ENCODE results near the gene IFT57. TPM values are rescaled to one million over a fixed set of nuclear protein-coding genes. Genes with fewer than 3 reads are reported as not detected.
"Not testable (repeated sequence)": the region's sequence is repeated elsewhere in the genome, so short reads cannot be mapped to it uniquely, and the experiment has no call there.

The IFT57 gene, protein sequence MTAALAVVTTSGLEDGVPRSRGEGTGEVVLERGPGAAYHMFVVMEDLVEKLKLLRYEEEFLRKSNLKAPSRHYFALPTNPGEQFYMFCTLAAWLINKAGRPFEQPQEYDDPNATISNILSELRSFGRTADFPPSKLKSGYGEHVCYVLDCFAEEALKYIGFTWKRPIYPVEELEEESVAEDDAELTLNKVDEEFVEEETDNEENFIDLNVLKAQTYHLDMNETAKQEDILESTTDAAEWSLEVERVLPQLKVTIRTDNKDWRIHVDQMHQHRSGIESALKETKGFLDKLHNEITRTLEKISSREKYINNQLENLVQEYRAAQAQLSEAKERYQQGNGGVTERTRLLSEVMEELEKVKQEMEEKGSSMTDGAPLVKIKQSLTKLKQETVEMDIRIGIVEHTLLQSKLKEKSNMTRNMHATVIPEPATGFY
- total RNA-seq (10 to 100 TPM; 43.0 to 45.9 TPM), polyA plus RNA-seq (33.2 TPM)

GRCh38 chr3:108221911-108222852 lies at the start of gene IFT57:
TSS of gene IFT57 (minus strand) at chr3:108222424. CDS start at chr3:108222322, 102 bp downstream.
- Histone ChIP-seq H3K4me1 (ENCODE audit: insufficient read depth, low read length) (peaks cover 46% of the 10 kb centered on the region), H3K27ac (ENCODE audit: low read depth, low read length) (peak within 1 kb of the TSS; percentile 96), H3K4me3 (ENCODE audit: low read length) (peak within 1 kb of the TSS; percentile 85), H3K9me3 (ENCODE audit: low read length) (no peaks in the 10 kb centered on the region), H3K36me3 (ENCODE audit: insufficient read depth, low read length) (no peaks in the 10 kb centered on the region), H3K27me3 (ENCODE audit: insufficient read depth, low read length, poor library complexity, severe bottlenecking) (no peaks in the 10 kb centered on the region)
- peak within 1 kb of the TSS; percentile 98 to 100 (median 100) for H3K27ac Mint-ChIP-seq
- peaks cover 0 to 19% (median 0%) of the 10 kb centered on the region in 3 donors for H3K36me3 Mint-ChIP-seq
- H3K4me3 Mint-ChIP-seq, result peak within 1 kb of the TSS; percentile 96 to 100 (median 99)
- peaks cover 53 to 60% (median 58%) of the 10 kb centered on the region in 3 donors for H3K4me1 Mint-ChIP-seq
- ChIA-PET CTCF (interaction anchor here (1.4 to 4.2 kb wide), 4 partner anchors 10 to 295 kb away, joined by 3 to 21 read pairs (median 4); no protein-coding TSS in a partner anchor), POLR2A (interaction anchor here (1.0 to 2.1 kb wide), 4 partner anchors 93 to 132 kb away, joined by 4 to 10 read pairs (median 7); no protein-coding TSS in a partner anchor)
- peaks cover 0 to 4% of the 10 kb centered on the region in 2 donors for H3K27me3 Mint-ChIP-seq
- DNase-seq, result peak; percentile 93 to 98 (median 97)
- no peaks in the 10 kb centered on the region for H3K9me3 Mint-ChIP-seq

- no peak for DNase-seq
- Histone ChIP-seq H3K27me3 (ENCODE audit: insufficient read depth, low read length, poor library complexity, severe bottlenecking) (no peaks in the 10 kb centered on the region), H3K27ac (ENCODE audit: low read depth, low read length) (no peak overlapping the region), H3K4me1 (ENCODE audit: insufficient read depth, low read length) (no peaks in the 10 kb centered on the region), H3K36me3 (ENCODE audit: insufficient read depth, low read length) (no peaks in the 10 kb centered on the region), H3K4me3 (ENCODE audit: low read length) (no peak overlapping the region), H3K9me3 (ENCODE audit: low read length) (no peaks in the 10 kb centered on the region)
- H3K9me3 Mint-ChIP-seq, result peaks cover 0 to 6% (median 0%) of the 10 kb centered on the region in 5 donors
- H3K27ac Mint-ChIP-seq, result no peak overlapping the region
- H3K27me3 Mint-ChIP-seq, result no peaks in the 10 kb centered on the region
- peaks cover 0 to 4% (median 2%) of the 10 kb centered on the region in 3 donors for H3K36me3 Mint-ChIP-seq
- CTCF ChIA-PET, result no interaction called here
- POLR2A ChIA-PET, result no interaction called here
- H3K4me1 Mint-ChIP-seq, result no peaks in the 10 kb centered on the region
- H3K4me3 Mint-ChIP-seq, result no peak overlapping the region
These were observed 49.4 kb upstream of the IFT57 start for GRCh38 chr3:108271626-108272025.

GRCh38 chr3:108268235-108268634 lies 46.0 kb upstream of the IFT57 start:
- not testable (repeated sequence) for H3K4me1 ChIP-seq (ENCODE audit: insufficient read depth, low read length)

DNA sequence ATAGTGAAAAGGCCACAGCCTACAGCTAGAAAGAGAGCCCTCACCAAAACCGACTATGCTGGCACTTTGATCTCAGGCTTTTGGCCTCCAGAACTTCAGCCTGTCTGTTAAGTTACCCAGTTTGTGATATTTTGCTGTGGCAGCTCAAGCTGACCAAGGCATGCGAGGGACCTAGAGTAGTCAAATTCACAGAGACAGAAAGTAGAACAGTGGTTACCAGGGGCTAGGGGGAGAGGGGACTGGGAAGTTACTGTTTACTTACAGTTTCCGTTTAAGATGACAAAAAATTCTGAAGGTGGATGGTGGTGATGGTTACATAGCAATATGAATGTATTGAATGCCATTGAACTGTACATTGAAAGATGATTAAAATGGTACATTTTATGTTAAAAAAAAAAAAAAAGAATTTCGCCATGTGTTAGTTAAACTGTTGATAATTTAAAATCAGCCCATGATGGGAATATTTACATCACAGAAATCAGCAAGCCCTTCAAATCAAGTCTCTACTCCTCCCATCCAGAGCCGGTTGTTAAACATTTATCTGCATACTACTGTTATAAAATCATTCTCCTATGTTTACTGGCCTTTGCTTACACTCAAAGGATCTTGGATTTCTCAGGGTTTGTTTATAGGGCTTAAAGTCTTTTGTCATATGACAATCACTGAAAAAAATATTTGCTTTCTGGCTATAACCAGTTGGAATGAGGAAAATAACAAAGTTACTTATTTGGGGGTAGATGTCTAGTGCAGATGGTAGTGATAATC lies 42.5 kb upstream of the IFT57 start:
- H3K4me1 ChIP-seq (ENCODE audit: insufficient read depth, low read length); H3K27ac ChIP-seq (ENCODE audit: low read depth, low read length); H3K27me3 Mint-ChIP-seq; H3K4me3 Mint-ChIP-seq; H3K9me3 Mint-ChIP-seq; H3K36me3 ChIP-seq (ENCODE audit: insufficient read depth, low read length); CTCF ChIA-PET; POLR2A ChIA-PET; DNase-seq; H3K4me3 ChIP-seq (ENCODE audit: low read length); H3K4me1 Mint-ChIP-seq; H3K36me3 Mint-ChIP-seq; H3K9me3 ChIP-seq (ENCODE audit: low read length); H3K27me3 ChIP-seq (ENCODE audit: insufficient read depth, low read length, poor library complexity, severe bottlenecking): not testable (repeated sequence)
- peak overlapping the region in 1 of 8 donors; percentile 93 for H3K27ac Mint-ChIP-seq

More at GRCh38 chr3:108268235-108268634, 46.0 kb upstream of the IFT57 start:
- CTCF ChIA-PET; POLR2A ChIA-PET; H3K9me3 Mint-ChIP-seq; H3K27ac ChIP-seq (ENCODE audit: low read depth, low read length); DNase-seq; H3K36me3 Mint-ChIP-seq; H3K27me3 ChIP-seq (ENCODE audit: insufficient read depth, low read length, poor library complexity, severe bottlenecking); H3K9me3 ChIP-seq (ENCODE audit: low read length); H3K4me3 ChIP-seq (ENCODE audit: low read length); H3K27me3 Mint-ChIP-seq; H3K27ac Mint-ChIP-seq; H3K36me3 ChIP-seq (ENCODE audit: insufficient read depth, low read length); H3K4me1 Mint-ChIP-seq; H3K4me3 Mint-ChIP-seq: not testable (repeated sequence)

DNA sequence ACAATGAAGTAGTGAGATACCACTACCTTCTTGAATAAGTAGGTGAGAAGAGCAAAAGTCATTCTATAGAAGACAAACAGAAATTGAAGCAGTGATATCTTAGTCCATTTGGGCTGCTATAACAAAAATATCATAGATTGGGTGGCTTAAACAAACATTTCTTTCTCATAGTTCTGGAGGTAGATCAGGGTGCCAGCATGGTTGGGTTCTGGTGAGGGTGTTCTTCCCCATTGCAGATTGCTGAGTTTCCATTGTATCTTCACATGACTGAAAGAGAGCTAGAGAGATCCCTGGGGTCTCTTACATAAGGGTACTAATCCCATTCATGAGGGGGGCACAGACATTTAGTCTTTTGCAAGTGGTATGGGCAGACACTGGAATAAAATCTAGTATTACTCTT lies 32.9 kb upstream of the IFT57 start:
- Histone ChIP-seq H3K4me1 (ENCODE audit: insufficient read depth, low read length) (no peaks in the 10 kb centered on the region), H3K4me3 (ENCODE audit: low read length) (no peak overlapping the region), H3K36me3 (ENCODE audit: insufficient read depth, low read length) (no peaks in the 10 kb centered on the region), H3K27me3 (ENCODE audit: insufficient read depth, low read length, poor library complexity, severe bottlenecking) (no peaks in the 10 kb centered on the region), H3K27ac (ENCODE audit: low read depth, low read length) (no peak overlapping the region), H3K9me3 (ENCODE audit: low read length) (no peaks in the 10 kb centered on the region)
- H3K4me1 Mint-ChIP-seq, result no peaks in the 10 kb centered on the region
- CTCF ChIA-PET, result no interaction called here
- H3K27ac Mint-ChIP-seq, result no peak overlapping the region
- POLR2A ChIA-PET, result no interaction called here
- H3K4me3 Mint-ChIP-seq, result no peak overlapping the region
- H3K27me3 Mint-ChIP-seq, result peaks cover 3 to 6% of the 10 kb centered on the region in 2 donors
- peaks cover 0 to 3% (median 0%) of the 10 kb centered on the region in 5 donors for H3K9me3 Mint-ChIP-seq
- DNase-seq, result no peak
- peaks cover 0 to 16% (median 0%) of the 10 kb centered on the region in 3 donors for H3K36me3 Mint-ChIP-seq

DNA sequence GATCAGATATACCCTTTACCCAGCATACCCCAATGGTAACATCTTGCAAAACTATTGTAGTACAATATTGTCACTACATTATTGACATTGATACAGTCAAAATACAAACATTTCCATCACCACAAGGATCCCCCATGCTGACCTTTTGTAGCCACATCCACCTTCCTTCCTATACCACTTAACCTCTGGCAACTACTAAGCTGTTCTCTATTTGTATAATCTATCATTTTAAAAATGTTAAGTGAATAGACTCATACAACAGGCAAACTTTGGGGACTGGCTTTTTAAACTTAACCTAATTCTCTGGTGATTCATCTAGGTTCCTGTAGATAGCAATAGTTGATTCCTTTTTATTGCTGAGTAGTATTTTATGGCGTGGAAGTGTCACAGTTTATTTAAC lies 29.6 kb upstream of the IFT57 start:
- Mint-ChIP-seq H3K4me3 (no peak overlapping the region), H3K27ac (no peak overlapping the region), H3K27me3 (peaks cover under 1 to 6% of the 10 kb centered on the region in 2 donors), H3K4me1 (no peaks in the 10 kb centered on the region), H3K9me3 (no peaks in the 10 kb centered on the region), H3K36me3 (peaks cover 0 to 11% (median 0%) of the 10 kb centered on the region in 3 donors)
- CTCF ChIA-PET, result interaction anchor here (1.0 kb wide), 1 partner anchor 27 kb away, joined by 3 read pairs; no protein-coding TSS in a partner anchor
- Histone ChIP-seq H3K9me3 (ENCODE audit: low read length) (no peaks in the 10 kb centered on the region), H3K36me3 (ENCODE audit: insufficient read depth, low read length) (no peaks in the 10 kb centered on the region), H3K27ac (ENCODE audit: low read depth, low read length) (no peak overlapping the region), H3K4me3 (ENCODE audit: low read length) (no peak overlapping the region), H3K27me3 (ENCODE audit: insufficient read depth, low read length, poor library complexity, severe bottlenecking) (no peaks in the 10 kb centered on the region), H3K4me1 (ENCODE audit: insufficient read depth, low read length) (no peaks in the 10 kb centered on the region)
- POLR2A ChIA-PET, result no interaction called here
- DNase-seq, result no peak

DNA sequence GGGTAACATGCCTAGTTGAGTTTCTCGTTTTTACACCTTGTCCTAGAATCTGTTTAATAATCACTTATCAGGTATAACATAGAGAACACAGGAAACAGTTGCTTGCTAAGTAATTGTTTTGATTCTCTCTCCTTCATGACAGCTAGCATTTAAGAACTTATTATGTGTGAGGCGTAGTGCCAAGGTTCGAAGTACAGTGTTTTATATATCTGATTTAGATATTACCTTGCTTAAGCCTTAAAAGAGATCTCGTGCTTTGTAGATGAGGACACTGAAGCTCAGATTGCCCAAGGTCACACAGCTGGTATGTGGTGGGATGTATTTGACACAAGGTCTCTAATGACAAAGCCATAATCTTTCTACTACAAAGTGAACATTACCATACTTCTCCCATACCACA lies 29.0 kb upstream of the IFT57 start:
- no peak overlapping the region for H3K27ac ChIP-seq (ENCODE audit: low read depth, low read length)
- ChIA-PET CTCF (interaction anchor here (1.0 kb wide), 1 partner anchor 26 kb away, joined by 3 read pairs; no protein-coding TSS in a partner anchor), POLR2A (no interaction called here)
- peaks cover 0 to 8% (median 0%) of the 10 kb centered on the region in 3 donors for H3K36me3 Mint-ChIP-seq
- no peak overlapping the region for H3K27ac Mint-ChIP-seq
- H3K4me3 Mint-ChIP-seq, result no peak overlapping the region
- H3K4me3 ChIP-seq (ENCODE audit: low read length), result no peak overlapping the region
- H3K36me3 ChIP-seq (ENCODE audit: insufficient read depth, low read length), result no peaks in the 10 kb centered on the region
- H3K4me1 ChIP-seq (ENCODE audit: insufficient read depth, low read length), result no peaks in the 10 kb centered on the region
- H3K9me3 ChIP-seq (ENCODE audit: low read length), result no peaks in the 10 kb centered on the region
- no peaks in the 10 kb centered on the region for H3K27me3 ChIP-seq (ENCODE audit: insufficient read depth, low read length, poor library complexity, severe bottlenecking)
- H3K27me3 Mint-ChIP-seq, result peaks cover 0 to 6% of the 10 kb centered on the region in 2 donors
- H3K9me3 Mint-ChIP-seq, result no peaks in the 10 kb centered on the region
- H3K4me1 Mint-ChIP-seq, result no peaks in the 10 kb centered on the region
- DNase-seq, result no peak
